Fibroblast of villous mesenchyme (primary cell): Measurements from ENCODE around the gene PSMB11. TPM values are rescaled to one million over a fixed set of nuclear protein-coding genes. Genes with fewer than 3 reads are reported as not detected.

ENCODE experiments used
- DNase-seq: peaks from one replicate; pipeline ENCODE4 v3.0.0-alpha.2; 2010; ENCODE audit warnings: low read depth
- H3K4me3 ChIP-seq: 2 replicates; pipeline ENCODE4 v1.5.1; 2011; ENCODE audit warnings: low read depth, mild to moderate bottlenecking, low read length
- total RNA-seq: library from RNA; depleted of rRNA; stranded (reverse); fragments of >200 nt; gene quantifications from 2 replicates; pipeline ENCODE4 v1.2.3, GENCODE V29; 2012
- TF ChIP-seq, protein P1 (sequence below): IDR thresholded peaks from 2 replicates; pipeline ENCODE4 v1.5.1; 2012; ENCODE audit warnings: low read depth, mild to moderate bottlenecking, low read length; ENCODE audit not compliant: insufficient read depth

Gene PSMB11
- total RNA-seq, 1 donor: not detected

GRCh38 chr14:23068789-23069412, 26.9 kb downstream of the PSMB11 start:
- peak overlapping the region; percentile 8 for H3K4me3 ChIP-seq
- DNase-seq: peak; percentile 95
- TF ChIP-seq, protein P1, sequence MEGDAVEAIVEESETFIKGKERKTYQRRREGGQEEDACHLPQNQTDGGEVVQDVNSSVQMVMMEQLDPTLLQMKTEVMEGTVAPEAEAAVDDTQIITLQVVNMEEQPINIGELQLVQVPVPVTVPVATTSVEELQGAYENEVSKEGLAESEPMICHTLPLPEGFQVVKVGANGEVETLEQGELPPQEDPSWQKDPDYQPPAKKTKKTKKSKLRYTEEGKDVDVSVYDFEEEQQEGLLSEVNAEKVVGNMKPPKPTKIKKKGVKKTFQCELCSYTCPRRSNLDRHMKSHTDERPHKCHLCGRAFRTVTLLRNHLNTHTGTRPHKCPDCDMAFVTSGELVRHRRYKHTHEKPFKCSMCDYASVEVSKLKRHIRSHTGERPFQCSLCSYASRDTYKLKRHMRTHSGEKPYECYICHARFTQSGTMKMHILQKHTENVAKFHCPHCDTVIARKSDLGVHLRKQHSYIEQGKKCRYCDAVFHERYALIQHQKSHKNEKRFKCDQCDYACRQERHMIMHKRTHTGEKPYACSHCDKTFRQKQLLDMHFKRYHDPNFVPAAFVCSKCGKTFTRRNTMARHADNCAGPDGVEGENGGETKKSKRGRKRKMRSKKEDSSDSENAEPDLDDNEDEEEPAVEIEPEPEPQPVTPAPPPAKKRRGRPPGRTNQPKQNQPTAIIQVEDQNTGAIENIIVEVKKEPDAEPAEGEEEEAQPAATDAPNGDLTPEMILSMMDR: peak; percentile 100

- no peak for DNase-seq
- TF ChIP-seq, protein P1: no peak
- H3K4me3 ChIP-seq: no peak overlapping the region
Measured at GRCh38 chr14:23069413-23069806, 27.4 kb downstream of the PSMB11 start.

DNA sequence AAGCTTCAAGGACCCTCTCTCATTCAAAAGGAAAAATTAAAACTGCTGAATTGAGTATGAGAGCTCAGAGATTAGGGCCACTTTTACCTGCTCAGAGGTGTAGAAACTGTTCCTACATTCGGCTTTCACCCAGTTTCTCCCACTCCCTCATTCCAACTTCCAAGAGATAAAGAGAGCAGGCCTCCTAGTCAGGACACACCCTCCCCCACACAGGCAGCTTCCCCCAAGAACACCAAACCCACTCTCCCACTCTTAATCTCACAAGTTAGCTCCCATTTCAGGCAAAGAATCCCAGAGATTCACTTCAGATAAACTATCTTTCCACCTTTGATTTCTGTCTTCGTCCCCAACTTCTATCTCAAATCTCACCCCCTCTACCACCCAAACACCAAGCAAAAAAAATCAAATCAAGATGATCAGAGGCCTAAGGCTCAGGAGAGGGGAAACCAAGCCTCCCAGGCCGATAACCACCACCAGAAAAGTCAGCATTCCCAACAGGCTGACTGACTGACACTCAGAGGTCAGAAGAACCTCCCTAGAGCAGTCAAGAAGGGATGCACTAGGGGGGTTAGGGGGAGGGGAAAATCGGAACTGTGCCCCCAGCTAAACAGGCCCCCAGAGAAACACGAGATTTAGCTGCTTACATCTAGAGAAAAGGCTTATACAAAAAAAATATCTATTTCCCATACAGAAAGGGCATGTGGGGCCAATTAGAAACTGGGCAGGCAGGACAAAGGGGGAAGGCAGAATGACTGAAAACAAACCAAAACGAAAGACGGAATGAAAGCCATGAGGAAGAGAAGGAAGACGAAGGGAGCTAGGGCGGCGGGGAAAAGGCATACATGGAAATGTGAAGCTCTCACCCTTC, 28.5 kb downstream of the PSMB11 start:
- DNase-seq: no peak
- H3K4me3 ChIP-seq: peak overlapping the region; percentile 87
- TF ChIP-seq, protein P1: no peak

- H3K4me3 ChIP-seq: peak overlapping the region; percentile 87
- TF ChIP-seq, protein P1: no peak
- peak; percentile 94 for DNase-seq
Measured at GRCh38 chr14:23071244-23071920, 29.4 kb downstream of the PSMB11 start.

DNA sequence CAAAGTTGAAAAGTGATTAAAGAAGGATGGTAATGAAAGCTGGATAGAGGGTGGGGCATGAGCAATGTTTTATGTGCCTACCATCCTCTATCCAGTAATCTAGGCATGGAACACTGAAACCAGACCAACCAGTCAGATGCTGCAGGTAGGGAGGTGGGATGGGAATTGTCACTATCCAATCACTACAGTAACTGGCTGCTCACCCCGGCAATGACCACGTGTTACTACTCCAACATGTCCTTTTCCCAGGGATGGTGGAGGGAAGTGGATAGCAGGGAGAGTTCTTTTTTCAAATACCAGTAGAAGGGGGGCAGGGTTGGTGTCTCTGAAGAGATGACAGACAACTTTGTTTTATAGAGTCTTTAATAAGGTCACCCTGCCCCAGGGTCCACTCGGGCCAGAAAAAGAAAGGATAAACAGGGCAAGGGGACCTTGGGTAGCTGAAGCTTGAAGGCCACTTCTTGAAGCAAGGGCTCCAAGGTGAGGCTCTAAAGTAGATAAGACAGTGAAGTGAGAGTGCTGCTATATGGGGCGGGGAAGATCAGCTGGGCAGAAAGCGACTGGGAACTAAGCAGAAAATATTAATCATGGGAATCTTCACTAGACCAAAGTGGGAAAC, 30.0 kb downstream of the PSMB11 start:
- DNase-seq: no peak
- TF ChIP-seq, protein P1: no peak
- H3K4me3 ChIP-seq: peak overlapping the region; percentile 87

DNA sequence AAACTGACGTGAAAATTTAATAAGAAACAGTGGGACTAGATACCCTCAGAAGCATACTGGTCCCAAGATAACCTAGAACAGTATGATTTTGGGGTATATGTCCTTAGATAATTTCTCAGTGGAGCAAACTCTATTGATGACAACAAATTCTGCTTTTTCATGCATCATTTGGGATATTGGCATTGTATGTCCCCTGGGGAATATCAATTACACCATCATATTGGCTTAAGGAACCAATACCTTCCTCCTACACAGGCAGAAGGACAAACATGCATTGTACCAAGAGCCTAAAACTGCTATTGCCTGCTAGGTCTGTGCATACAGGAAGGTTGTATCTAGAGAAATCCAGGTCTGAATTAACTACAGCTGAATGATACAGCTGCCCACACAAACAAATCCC, 32.9 kb downstream of the PSMB11 start:
- DNase-seq: no peak
- H3K4me3 ChIP-seq: no peak overlapping the region

More for the DNA sequence above, 32.9 kb downstream of the PSMB11 start:
- TF ChIP-seq, protein P1: no peak
